ENCODE data around the gene RNF186. TPM values are rescaled to one million over a fixed set of nuclear protein-coding genes. Genes with fewer than 3 reads are reported as not detected.

Gene RNF186
- total RNA-seq: not detected

GRCh38 chr1:19814681-19815503 lies at the start of gene RNF186:
TSS of gene RNF186 (minus strand) at chr1:19815283. CDS start at chr1:19815101, 182 bp downstream.
- 69 to 83% methylated on average over 9 to 18 of the region's 22 CpGs for WGBS, 2 donors
- ATAC-seq (ENCODE audit: low FRiP score in 2 of 2) (peak; percentile 46 to 73), DNase-seq (peak; percentile 47 to 72)
- no peaks in the 10 kb centered on the region for H3K36me3 ChIP-seq
- no peak within 1 kb of the TSS for H3K27ac ChIP-seq
- H3K4me1 ChIP-seq: peaks cover 0 to 9% (median 3%) of the 10 kb centered on the region in 4 donors
- no peak for TF ChIP-seq POLR2AphosphoS5 (IDR thresholded peaks at IDR 0.05)
- no peak for TF ChIP-seq CTCF (IDR thresholded peaks at IDR 0.05)
- TF ChIP-seq POLR2A (IDR thresholded peaks at IDR 0.05): no peak
- TF ChIP-seq EP300 (IDR thresholded peaks at IDR 0.05): no peak
- H3K9me3 ChIP-seq: no peaks in the 10 kb centered on the region
- no peak within 1 kb of the TSS for H3K4me3 ChIP-seq
- H3K27me3 ChIP-seq: no peaks in the 10 kb centered on the region

- no peak overlapping the region for H3K4me3 ChIP-seq
- H3K27me3 ChIP-seq: no peaks in the 10 kb centered on the region
- H3K27ac ChIP-seq: no peak overlapping the region
- TF ChIP-seq POLR2AphosphoS5 (IDR thresholded peaks at IDR 0.05) (no peak), EP300 (IDR thresholded peaks at IDR 0.05) (no peak), POLR2A (IDR thresholded peaks at IDR 0.05) (no peak), CTCF (IDR thresholded peaks at IDR 0.05) (no peak)
- WGBS, 2 donors: 88 to 97% methylated on average over 1 of the region's 1 CpG
- peaks cover 0 to 4% (median 0%) of the 10 kb centered on the region in 4 donors for H3K9me3 ChIP-seq
- DNase-seq: no peak
- no peaks in the 10 kb centered on the region for H3K36me3 ChIP-seq
- no peaks in the 10 kb centered on the region for H3K4me1 ChIP-seq
- no peak for ATAC-seq (ENCODE audit: low FRiP score in 2 of 2)
Measured at GRCh38 chr1:19864570-19865160, 49.6 kb upstream of the RNF186 start.

- ATAC-seq (ENCODE audit: low FRiP score in 2 of 2): no peak
Measured at GRCh38 chr1:19862944-19863343, 47.9 kb upstream of the RNF186 start.

GRCh38 chr1:19861842-19862530 lies 46.9 kb upstream of the RNF186 start:
- Histone ChIP-seq H3K27me3 (no peaks in the 10 kb centered on the region), H3K9me3 (peaks cover 0 to 4% (median 0%) of the 10 kb centered on the region in 4 donors), H3K36me3 (no peaks in the 10 kb centered on the region), H3K27ac (no peak overlapping the region), H3K4me1 (no peaks in the 10 kb centered on the region), H3K4me3 (no peak overlapping the region)
- no peak for TF ChIP-seq CTCF (IDR thresholded peaks at IDR 0.05)
- no peak for TF ChIP-seq EP300 (IDR thresholded peaks at IDR 0.05)
- DNase-seq: no peak
- ATAC-seq (ENCODE audit: low FRiP score in 2 of 2): no peak
- WGBS, 2 donors: 88% methylated on average over 1 of the region's 1 CpG

More at GRCh38 chr1:19862944-19863343, 47.9 kb upstream of the RNF186 start:
- Histone ChIP-seq H3K4me3 (no peak overlapping the region), H3K4me1 (no peaks in the 10 kb centered on the region), H3K27ac (no peak overlapping the region), H3K36me3 (no peaks in the 10 kb centered on the region), H3K9me3 (peaks cover 0 to 4% (median 0%) of the 10 kb centered on the region in 4 donors), H3K27me3 (no peaks in the 10 kb centered on the region)
- DNase-seq: no peak
- 81 to 88% methylated on average over 3 of the region's 3 CpGs for WGBS, 2 donors
- TF ChIP-seq POLR2AphosphoS5 (IDR thresholded peaks at IDR 0.05): no peak
- no peak for TF ChIP-seq POLR2A (IDR thresholded peaks at IDR 0.05)
- TF ChIP-seq CTCF (IDR thresholded peaks at IDR 0.05): no peak
- no peak for TF ChIP-seq EP300 (IDR thresholded peaks at IDR 0.05)

Measured in upper lobe of left lung (tissue), 6 donors.